Right kidney (tissue), 1 donor: ENCODE measurements around the gene CEP19.

Source experiments
- DNase-seq: peaks from one replicate; pipeline ENCODE4 v3.0.0-alpha.2; 2016

CEP19 gene

DNA sequence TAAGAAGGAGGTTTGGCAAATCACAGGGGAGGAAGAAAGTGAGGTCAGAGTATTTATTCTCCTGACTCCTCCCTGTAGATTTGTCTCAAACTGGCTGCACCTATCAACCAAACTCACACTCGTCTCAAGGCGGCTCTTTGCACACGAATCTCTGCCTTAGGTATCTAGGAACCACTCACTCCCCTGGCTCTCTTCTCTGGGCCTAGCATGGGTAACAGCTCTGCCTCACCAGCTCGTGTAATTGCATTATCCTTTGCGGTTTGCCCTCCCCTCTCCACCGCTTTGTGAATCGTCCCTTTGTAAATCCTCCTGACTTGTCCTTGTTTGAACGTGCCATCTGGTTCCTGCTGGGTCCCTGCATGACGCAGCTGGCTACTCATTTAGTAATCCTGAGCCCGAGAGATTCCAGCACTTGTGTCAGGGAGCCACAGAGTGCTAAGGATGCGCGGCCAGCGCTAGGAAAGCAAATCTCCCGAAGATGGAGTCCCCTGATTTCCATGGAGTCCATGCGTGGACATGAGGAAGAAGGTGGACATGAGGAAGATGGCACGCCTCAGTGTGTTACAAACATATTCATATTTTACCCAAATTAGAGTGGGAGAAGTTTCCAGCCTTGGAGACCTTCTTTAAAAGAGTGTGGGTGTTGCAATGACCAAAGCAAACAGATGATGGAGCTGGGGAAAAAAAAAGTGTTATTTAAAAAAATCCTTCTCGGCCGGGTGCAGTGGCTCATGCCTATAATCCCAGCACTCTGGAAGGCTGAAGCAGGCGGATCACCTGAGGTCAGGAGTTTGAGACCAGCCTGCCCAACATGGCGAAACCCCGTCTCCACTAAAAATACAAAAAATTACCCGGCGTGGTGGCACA lies 45.8 kb downstream of the CEP19 start:
- no peak for DNase-seq

- no peak for DNase-seq
These were observed 49.1 kb downstream of the CEP19 start for GRCh38 chr3:196662711-196663571.

DNA sequence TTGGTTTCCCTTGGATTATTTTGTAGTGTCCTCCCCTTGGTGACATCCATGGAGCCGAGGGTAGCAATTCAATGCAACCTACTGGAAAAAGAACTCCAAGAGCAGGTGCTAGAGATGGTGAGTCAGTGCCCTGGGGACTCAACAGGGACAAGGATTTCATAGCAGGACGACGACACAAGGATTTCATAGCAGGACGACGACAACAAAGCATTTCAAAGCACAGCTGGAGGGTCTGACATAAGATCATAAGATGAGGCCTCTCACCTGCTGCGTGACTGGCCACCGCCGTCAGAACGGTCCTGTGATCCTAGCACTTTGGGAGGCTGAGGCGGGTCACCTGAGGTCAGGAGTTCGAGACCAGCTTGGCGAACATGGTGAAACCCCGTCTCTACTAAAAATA lies 50.0 kb downstream of the CEP19 start:
- DNase-seq: no peak

DNA sequence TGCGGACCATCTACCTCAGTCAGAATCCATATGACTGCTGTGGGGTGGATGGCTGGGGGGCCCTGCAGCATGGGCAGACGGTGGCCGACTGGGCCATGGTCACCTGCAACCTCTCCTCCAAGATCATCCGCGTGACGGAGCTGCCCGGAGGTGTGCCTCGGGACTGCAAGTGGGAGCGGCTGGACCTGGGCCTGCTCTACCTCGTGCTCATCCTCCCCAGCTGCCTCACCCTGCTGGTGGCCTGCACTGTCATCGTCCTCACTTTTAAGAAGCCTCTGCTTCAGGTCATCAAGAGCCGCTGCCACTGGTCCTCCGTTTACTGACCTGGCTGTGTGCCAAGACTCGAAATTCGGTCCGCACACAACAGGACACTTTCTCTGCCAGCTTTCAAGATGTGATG lies 50.6 kb downstream of the CEP19 start:
- no peak for DNase-seq

DNA sequence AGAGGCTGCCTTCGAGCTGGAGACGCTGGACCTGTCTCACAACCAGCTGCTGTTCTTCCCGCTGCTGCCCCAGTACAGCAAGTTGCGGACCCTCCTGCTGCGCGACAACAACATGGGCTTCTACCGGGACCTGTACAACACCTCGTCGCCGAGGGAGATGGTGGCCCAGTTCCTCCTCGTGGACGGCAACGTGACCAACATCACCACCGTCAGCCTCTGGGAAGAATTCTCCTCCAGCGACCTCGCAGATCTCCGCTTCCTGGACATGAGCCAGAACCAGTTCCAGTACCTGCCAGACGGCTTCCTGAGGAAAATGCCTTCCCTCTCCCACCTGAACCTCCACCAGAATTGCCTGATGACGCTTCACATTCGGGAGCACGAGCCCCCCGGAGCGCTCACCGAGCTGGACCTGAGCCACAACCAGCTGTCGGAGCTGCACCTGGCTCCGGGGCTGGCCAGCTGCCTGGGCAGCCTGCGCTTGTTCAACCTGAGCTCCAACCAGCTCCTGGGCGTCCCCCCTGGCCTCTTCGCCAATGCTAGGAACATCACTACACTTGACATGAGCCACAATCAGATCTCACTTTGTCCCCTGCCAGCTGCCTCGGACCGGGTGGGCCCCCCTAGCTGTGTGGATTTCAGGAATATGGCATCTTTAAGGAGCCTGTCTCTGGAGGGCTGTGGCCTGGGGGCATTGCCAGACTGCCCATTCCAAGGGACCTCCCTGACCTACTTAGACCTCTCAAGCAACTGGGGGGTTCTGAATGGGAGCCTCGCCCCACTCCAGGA lies 51.5 kb downstream of the CEP19 start:
- no peak for DNase-seq

- DNase-seq: no peak
These were observed 52.1 kb downstream of the CEP19 start for GRCh38 chr3:196659901-196660351.
